NCI-H2081 treated with DMSO at 0.1 percent for 48 hours (cell line): ENCODE measurements around the gene PGC.

Source experiments
- DNase-seq: peaks from one replicate; lab custom pipeline; 2025; lab: John Stamatoyannopoulos, UW

PGC gene

DNA sequence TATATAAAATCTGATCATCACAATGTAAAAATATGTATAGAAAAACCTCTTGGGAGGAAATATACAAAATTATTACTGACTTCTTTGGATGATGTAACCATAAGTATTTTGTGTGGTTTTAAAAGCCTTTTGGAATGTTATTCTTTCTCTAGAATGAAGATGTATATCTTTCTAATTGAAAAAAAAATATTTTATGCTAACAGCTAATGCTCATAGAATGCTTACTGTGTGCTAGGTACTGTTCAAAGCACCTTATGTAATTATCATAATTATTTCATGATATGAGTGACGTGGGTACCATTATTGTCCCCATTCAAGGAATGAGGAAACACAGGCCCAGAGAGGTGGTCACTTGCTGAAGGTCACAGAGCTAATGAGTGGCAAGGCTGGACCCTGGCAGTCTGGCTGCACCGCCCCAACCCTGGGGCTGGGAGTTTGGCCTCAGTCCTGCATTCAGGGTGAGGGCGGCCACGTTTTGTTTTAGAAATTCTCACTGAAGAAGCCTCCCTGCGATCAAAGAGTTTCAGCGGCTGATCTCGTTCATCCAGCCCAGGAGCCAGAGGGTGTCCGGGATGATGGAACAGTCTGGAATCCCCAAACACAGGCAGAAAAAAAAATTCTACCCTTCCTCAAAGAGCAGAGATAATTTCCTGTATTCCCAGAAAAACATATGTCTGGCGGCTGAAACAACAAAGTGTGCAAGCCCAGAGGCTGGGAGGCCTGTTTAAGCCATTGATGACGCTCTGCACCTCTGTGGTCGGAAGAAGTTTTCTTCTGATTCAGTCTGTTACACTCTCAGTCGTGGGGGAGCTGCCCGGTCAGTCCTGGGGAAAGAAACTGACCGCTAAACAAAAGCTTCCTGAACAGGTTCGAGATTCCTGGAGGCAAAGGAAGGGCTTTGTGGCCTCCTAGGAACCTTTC, 49.1 kb downstream of the PGC start:
- DNase-seq: no peak

DNA sequence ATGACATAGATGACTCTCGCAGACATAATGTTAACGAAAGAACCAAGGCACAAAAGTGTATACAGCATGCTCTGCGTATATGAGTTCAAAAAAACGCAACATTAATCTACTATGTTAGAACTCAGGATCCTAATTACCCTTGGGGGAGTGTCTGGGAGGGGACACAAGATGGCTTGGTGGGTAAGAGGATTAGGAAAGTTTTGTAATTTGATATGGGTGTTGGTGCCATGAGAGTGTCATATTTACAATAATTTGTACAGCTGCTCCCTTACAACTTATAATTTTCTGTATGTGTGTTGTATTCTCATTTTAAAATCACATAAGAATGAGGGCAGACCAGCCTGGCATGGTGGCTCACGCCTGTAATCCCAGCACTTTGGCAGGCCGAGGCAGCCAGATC, 50.4 kb downstream of the PGC start:
- no peak for DNase-seq

DNA sequence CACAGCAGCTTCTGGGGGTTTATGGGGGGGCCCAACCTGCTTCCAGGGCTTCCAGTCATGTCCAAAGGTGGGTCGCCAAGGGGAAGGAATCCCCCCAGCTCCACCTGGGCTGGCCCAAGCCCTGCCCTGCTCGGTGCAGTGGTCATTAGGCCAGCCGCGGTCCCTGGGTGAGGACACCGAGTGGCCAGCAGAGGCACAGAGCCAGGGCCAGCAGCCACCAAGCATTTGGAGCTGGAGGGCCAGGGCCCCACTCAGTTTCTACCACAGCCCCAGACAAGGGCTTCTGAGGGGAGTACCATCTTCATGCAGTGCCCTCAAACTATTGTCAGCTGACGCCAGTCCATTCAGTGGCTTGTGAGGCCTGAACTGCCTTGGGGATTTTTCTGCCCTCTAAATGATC, 51.4 kb downstream of the PGC start:
- no peak for DNase-seq

DNA sequence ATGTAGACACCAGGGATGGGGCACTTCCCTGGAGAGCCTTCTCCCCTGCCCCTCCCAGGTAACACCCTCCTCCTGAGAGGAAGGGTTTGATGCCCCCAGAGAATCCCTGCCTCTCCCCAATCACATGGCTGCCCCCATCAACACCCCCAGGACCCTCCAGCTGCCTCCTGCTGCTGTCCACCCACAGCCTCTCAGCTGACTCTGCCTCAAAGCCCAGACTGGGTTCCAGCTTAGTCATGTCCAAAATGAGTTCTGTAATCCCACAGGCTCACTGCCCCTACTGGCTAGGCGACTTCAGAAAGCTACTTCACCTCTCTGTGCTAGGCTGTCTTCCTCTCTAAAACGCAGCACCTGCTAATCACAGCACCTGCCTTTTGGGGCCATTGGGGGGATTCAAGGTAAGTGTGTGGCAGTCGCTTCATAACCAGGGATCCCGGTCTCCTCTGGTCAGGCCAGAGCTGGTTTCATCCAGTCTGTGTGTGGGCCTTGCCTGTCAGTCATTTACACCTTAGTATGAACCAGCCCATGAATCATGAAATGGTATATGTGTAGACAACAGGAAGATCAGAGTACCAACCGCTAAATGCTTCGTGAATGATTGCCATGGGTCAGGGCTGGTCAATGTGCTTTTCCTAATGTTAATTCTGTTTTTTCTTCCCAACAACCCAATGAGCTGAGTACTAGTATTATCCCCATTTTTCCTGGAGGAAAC, 52.2 kb downstream of the PGC start:
- DNase-seq: no peak

GRCh38 chr6:41693281-41694240, 53.6 kb downstream of the PGC start:
- no peak for DNase-seq

DNA sequence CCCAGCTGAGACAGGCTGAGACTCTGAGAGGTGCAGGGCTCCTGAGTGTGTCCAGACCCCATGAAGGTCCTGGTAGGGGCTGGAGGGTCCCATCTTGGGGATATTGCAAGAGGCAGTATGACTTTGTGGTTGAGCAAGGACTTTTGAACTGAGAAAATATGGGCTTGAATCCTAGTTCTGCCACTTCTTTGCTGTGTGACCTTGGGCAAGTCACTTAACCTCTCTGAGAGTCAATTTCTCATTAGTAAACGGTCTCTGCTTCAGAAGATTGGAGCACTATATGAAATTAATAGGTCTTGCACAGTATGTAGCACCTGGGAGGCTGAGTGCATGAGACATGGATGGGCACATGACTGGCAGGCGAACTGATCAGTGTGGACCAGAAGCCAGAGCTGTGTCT, 54.5 kb downstream of the PGC start:
- no peak for DNase-seq

GRCh38 chr6:41692080-41692675, 55.0 kb downstream of the PGC start:
- no peak for DNase-seq

DNA sequence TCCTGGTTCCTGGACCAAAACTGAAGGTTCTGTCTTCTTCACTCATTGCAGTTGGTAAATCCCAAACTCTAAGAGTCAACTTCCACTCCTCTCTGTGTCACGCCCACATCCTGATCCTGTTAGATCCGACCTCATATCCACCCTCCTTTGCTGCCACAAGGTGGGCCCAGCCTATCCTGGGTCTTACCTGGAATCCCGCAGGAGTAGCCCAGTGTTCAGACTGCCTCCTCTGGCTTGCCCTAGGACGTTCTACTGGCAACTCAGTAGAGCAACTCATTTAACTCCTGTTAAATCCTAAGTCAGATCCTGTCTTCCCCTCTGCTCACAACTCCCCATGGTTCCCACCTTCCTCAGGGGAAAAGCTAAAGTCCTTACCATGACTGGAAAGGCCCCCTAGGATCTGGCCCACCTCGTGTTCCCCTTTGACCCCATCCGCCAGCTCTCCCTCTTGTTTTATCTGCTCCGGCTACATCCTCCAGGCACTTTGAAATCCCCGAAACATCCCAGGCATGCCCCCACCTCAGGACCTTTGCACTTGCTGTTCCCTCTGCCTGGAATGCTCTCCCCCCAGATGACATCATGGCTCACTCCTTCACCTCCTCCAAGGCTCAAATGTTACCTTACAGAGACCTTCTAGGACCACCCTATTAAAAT, 55.6 kb downstream of the PGC start:
- DNase-seq: no peak

GRCh38 chr6:41690541-41691330, 56.5 kb downstream of the PGC start:
- no peak for DNase-seq

DNA sequence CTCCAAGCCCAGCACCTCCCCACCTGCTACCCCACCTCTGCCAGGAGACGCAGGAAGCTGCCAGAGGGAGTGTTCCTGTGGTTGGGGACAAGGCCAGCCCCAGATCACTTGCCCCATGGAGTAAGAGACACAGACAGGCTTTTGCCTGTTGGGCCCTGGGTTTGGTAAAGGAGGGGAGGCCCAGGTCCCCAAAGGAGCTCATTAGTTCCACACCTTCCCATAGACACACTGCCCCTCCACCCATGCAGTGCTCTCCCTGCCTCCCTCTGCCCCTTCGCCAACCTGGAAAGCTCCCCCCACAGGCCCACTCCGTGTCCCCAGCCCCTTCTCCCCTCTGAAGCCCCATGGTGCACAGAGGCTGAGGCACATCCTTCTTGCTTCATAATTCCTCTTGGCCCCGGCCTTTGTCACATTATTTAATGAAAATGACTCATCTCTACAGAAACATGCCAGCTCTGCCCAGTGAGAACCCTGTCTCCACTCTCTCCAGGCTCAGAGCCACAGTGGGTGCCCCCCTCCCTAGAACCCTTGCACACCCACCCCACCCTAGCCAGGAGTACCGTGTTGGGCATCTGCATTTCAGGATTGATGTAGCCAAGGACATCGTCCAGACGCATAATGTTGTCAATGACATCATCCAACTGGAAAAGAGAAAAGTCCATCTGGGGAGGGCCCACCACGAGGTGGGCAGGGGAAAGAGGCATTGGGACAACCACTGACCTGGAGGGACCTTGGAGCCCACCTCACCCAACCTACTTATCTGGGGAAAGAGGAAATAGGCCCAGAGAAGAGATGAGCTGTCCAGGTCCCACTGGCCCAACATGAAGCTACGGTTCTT, 57.8 kb downstream of the PGC start:
- DNase-seq: no peak

GRCh38 chr6:41688256-41688965, 58.8 kb downstream of the PGC start:
- no peak for DNase-seq

DNA sequence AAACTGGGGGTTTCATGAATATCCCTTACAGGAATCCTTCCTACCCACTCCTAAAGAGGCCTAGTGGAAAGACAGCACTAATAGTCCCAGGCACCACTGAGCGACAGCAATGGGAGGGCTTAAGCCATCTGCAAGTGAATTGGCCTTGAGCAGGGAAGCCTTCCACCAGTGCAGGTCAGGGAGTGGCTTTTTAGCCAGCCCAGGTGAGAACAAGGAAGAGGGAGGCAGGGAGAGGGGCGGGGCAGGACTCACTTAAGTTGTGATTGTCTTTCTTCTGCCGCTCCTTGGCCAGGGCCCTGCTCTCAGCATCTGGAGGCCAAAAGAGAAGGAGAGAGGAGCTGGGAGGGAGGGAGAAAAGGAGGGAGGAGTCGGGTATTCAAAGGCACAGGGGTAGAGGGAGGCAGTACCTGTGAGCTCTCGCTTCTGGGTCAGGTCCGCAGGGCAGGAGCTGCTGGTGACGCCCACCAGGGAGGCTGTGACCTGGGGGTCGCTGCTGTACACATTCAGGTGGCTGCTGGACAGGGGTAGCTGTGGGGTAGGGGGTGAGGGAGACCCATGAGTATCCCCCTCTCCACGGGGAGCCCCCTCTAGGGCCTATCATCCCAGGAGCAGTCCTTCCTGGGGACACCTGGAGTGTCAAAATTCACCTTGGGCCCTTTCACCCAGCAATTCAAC, 59.6 kb downstream of the PGC start:
- DNase-seq: no peak
